Smooth muscle cell (in vitro differentiated cells): ENCODE data around the gene RPL13A. TPM values are rescaled to one million over a fixed set of nuclear protein-coding genes. Genes with fewer than 3 reads are reported as not detected.

Source experiments
- DNase-seq: peaks from one replicate; lab custom pipeline; 2025; ENCODE audit not compliant: unreplicated experiment; lab: John Stamatoyannopoulos, UW
- H2AFZ ChIP-seq: fragments of 200-600 bp; sonication (generic); 2 replicates; pipeline ENCODE4 v1.6.0; 2016; ENCODE audit warnings: antibody characterized with exemption, low read depth, mild to moderate bottlenecking
- H3F3A ChIP-seq: fragments of 200-600 bp; sonication (generic); 2 replicates; pipeline ENCODE4 v1.6.0; 2017; ENCODE audit warnings: antibody characterized with exemption, low read depth
- H3K27ac ChIP-seq: fragments of 200-600 bp; sonication (generic); 2 replicates; pipeline ENCODE4 v1.5.1; 2016; ENCODE audit warnings: low read depth, mild to moderate bottlenecking
- H3K27me3 ChIP-seq: fragments of 200-600 bp; sonication (generic); 2 replicates; pipeline ENCODE4 v1.6.1; 2016; ENCODE audit warnings: low read depth, mild to moderate bottlenecking
- H3K36me3 ChIP-seq: fragments of 200-600 bp; sonication (generic); 2 replicates; pipeline ENCODE4 v1.5.1; 2016; ENCODE audit warnings: low read depth
- H3K4me1 ChIP-seq: fragments of 200-600 bp; sonication (generic); 2 replicates; pipeline ENCODE4 v1.5.1; 2016; ENCODE audit warnings: low read depth
- H3K4me2 ChIP-seq: fragments of 200-600 bp; sonication (generic); 2 replicates; pipeline ENCODE4 v1.6.0; 2016; ENCODE audit warnings: mild to moderate bottlenecking
- H3K4me3 ChIP-seq: fragments of 200-600 bp; sonication (generic); 2 replicates; pipeline ENCODE4 v1.5.1; 2016; ENCODE audit warnings: mild to moderate bottlenecking
- H3K79me2 ChIP-seq: fragments of 200-600 bp; sonication (generic); 2 replicates; pipeline ENCODE4 v1.6.0; 2016; ENCODE audit warnings: low read depth, mild to moderate bottlenecking
- H3K9ac ChIP-seq: fragments of 200-600 bp; sonication (generic); 2 replicates; pipeline ENCODE4 v1.6.0; 2016; ENCODE audit warnings: low read depth
- H3K9me3 ChIP-seq: fragments of 200-600 bp; sonication (generic); replicated peaks from 2 replicates; pipeline ENCODE4 v1.5.1; 2016; ENCODE audit warnings: low read depth
- H4K20me1 ChIP-seq: fragments of 200-600 bp; sonication (generic); 2 replicates; pipeline ENCODE4 v1.6.0; 2016; ENCODE audit warnings: low read depth
- WGBS: methylation state at CpG from one replicate; pipeline ENCODE4 v1.1.7; 2016; ENCODE audit warnings: low lambda C conversion rate; 5-methylcytosine and 5-hydroxymethylcytosine counted together
- polyA plus RNA-seq: library from polyadenylated mRNA; unstranded; fragments of >200 nt; fragmentation: Nextera tagmentation; extraction: Ambion mirVana; gene quantifications from 2 replicates; pipeline ENCODE4 v1.2.1, GENCODE V29; 2016
- total RNA-seq: library from RNA; depleted of rRNA; stranded (reverse); fragments of >200 nt; gene quantifications from 2 replicates; pipeline ENCODE4 v1.2.3, GENCODE V29; 2014
- TF ChIP-seq, protein P1 (sequence below): fragments of 200-600 bp; sonication (generic); IDR thresholded peaks from 2 replicates; pipeline ENCODE4 v1.5.1; 2017; ENCODE audit warnings: borderline replicate concordance, mild to moderate bottlenecking, antibody characterized with exemption; ENCODE audit not compliant: insufficient read depth, poor library complexity, severe bottlenecking

Gene RPL13A
- total and polyA plus RNA-seq, 2 experiments from 2014 or later = 732 to 1,154 TPM

DNA sequence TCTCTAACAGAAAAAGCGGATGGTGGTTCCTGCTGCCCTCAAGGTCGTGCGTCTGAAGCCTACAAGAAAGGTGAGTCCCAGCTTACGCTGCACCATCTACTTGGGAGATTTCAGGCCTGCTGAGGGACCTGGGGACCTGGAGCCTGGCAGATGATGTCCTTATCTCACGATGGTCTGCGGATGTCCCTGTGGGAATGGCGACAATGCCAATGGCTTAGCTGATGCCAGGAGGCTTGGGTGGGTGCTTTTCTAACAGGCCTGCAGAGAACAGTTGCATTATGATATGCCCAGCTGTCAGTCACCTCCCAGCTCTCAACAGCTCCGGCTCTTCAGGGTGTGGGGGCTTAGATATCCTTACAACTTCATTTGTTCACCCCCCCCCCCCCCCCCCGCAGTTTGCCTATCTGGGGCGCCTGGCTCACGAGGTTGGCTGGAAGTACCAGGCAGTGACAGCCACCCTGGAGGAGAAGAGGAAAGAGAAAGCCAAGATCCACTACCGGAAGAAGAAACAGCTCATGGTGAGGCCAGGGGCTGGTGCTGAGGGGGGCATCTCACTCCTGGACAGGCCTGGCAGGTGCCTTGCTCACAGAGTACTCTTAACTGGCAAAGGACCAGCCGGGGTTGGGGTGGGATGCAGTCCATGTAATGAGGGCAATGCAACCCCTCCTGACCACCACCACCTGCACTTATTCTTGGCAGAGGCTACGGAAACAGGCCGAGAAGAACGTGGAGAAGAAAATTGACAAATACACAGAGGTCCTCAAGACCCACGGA is 3.8 kb downstream of the RPL13A start:
- Histone ChIP-seq H3K9ac (no peak overlapping the region), H3K79me2 (peaks cover 37% of the 10 kb centered on the region), H4K20me1 (peaks cover 53% of the 10 kb centered on the region), H3K9me3 (no peaks in the 10 kb centered on the region), H3K36me3 (no peaks in the 10 kb centered on the region), H3K4me3 (no peak overlapping the region), H3K27me3 (no peaks in the 10 kb centered on the region), H3K27ac (no peak overlapping the region), H3F3A (peaks cover 53% of the 10 kb centered on the region), H2AFZ (no peak overlapping the region), H3K4me2 (no peak overlapping the region), H3K4me1 (peaks cover 13% of the 10 kb centered on the region)
- TF ChIP-seq, protein P1, sequence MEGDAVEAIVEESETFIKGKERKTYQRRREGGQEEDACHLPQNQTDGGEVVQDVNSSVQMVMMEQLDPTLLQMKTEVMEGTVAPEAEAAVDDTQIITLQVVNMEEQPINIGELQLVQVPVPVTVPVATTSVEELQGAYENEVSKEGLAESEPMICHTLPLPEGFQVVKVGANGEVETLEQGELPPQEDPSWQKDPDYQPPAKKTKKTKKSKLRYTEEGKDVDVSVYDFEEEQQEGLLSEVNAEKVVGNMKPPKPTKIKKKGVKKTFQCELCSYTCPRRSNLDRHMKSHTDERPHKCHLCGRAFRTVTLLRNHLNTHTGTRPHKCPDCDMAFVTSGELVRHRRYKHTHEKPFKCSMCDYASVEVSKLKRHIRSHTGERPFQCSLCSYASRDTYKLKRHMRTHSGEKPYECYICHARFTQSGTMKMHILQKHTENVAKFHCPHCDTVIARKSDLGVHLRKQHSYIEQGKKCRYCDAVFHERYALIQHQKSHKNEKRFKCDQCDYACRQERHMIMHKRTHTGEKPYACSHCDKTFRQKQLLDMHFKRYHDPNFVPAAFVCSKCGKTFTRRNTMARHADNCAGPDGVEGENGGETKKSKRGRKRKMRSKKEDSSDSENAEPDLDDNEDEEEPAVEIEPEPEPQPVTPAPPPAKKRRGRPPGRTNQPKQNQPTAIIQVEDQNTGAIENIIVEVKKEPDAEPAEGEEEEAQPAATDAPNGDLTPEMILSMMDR = no peak
- DNase-seq = no peak
- 93% methylated on average over 16 of the region's 17 CpGs for WGBS

DNA sequence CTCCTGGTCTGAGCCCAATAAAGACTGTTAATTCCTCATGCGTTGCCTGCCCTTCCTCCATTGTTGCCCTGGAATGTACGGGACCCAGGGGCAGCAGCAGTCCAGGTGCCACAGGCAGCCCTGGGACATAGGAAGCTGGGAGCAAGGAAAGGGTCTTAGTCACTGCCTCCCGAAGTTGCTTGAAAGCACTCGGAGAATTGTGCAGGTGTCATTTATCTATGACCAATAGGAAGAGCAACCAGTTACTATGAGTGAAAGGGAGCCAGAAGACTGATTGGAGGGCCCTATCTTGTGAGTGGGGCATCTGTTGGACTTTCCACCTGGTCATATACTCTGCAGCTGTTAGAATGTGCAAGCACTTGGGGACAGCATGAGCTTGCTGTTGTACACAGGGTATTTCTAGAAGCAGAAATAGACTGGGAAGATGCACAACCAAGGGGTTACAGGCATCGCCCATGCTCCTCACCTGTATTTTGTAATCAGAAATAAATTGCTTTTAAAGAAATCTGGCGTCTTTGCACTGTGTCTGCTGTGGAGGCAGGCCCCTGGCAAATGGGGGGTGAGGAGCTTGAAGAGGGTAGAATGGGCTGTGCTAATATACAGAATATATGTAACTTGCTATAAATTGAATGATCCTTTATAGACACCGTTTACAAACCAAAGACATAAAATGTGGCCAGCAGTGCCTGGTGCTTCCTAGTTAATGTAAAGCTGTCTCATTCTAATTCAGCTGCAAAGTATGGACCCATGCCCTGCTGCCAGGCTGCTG is 4.6 kb downstream of the RPL13A start:
- Histone ChIP-seq H3K27ac (peak overlapping the region; percentile 4), H4K20me1 (peaks cover 55% of the 10 kb centered on the region), H3K79me2 (peaks cover 44% of the 10 kb centered on the region), H3K27me3 (no peaks in the 10 kb centered on the region), H3K4me1 (peaks cover 13% of the 10 kb centered on the region), H3K36me3 (no peaks in the 10 kb centered on the region), H3K9ac (no peak overlapping the region), H3K9me3 (no peaks in the 10 kb centered on the region), H3K4me2 (no peak overlapping the region), H3K4me3 (no peak overlapping the region), H2AFZ (no peak overlapping the region), H3F3A (peaks cover 53% of the 10 kb centered on the region)
- 96% methylated on average over 7 of the region's 7 CpGs for WGBS
- no peak for DNase-seq
- TF ChIP-seq, protein P1 = no peak

DNA sequence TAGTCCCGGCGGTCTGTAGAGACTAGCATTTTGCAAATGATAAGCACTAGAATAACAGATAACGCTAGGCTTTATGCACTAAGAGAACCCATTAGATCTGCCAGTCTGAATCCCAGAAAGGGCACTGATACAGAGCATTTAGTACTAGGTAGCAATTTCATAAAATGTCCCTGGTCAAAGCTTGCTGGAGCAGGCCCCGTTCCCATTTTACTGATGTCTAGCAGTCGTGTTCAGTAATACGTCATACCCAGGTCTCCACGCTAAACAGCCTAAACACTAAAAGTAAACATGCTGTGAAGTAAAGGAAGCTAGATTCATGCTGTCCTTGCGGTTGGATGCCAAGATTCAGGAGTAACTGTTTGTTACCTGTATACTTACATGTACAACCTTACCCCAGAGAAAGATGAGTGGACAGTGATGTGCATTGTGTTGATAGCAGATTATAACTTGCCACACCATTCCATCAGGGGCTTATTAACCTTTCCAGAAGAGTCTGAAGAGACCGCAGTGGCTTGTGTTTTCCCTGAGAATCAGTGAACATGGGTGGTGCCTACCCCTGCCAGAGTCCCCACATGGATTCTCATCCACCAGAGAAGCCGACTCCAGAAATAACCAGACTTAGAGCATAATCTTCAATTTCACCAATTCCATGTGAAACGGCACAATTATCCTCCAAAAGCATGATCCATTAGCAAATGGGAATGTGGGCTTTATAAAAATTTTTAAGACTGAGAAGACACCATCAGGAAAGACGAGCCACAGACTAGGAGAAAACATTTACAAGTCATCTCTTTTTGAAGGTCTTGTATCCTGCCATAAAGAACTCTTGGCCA is 5.4 kb downstream of the RPL13A start:
- TF ChIP-seq, protein P1 = no peak
- Histone ChIP-seq H3K4me1 (peaks cover 18% of the 10 kb centered on the region), H3F3A (peaks cover 53% of the 10 kb centered on the region), H3K9me3 (no peaks in the 10 kb centered on the region), H3K79me2 (peaks cover 48% of the 10 kb centered on the region), H3K27me3 (no peaks in the 10 kb centered on the region), H3K36me3 (no peaks in the 10 kb centered on the region), H3K4me2 (no peak overlapping the region), H2AFZ (no peak overlapping the region), H4K20me1 (peaks cover 60% of the 10 kb centered on the region), H3K27ac (peak overlapping the region; percentile 4), H3K9ac (no peak overlapping the region), H3K4me3 (no peak overlapping the region)
- no peak for DNase-seq
- WGBS = 86% methylated on average over 12 of the region's 12 CpGs
